Suprapubic skin (tissue), 4 donors: ENCODE data around the gene FGF18.
"Not testable (repeated sequence)": the region's sequence is repeated elsewhere in the genome, so short reads cannot be mapped to it uniquely, and the experiment has no call there.

Experiments used
- POLR2A ChIP-seq, 2 donors: fragments of 450-650 bp; IDR thresholded peaks; one replicate each; pipeline ENCODE4 v1.6.1; 2017; ENCODE audit warnings: antibody characterized with exemption in 2 of 2, mild to moderate bottlenecking in 2 of 2, moderate library complexity in 2 of 2
- POLR2AphosphoS5 ChIP-seq, 3 donors: sonication (generic); formaldehyde crosslinking; IDR thresholded peaks; one replicate each; pipeline ENCODE4 v1.6.1; 2017; ENCODE audit warnings: antibody characterized with exemption in 3 of 3
- TF ChIP-seq, protein P1 (sequence below), 2 donors: fragments of 200-600 bp in 1 of 2; fragments of 450-650 bp in 1 of 2; sonication (generic) in 1 of 2; IDR thresholded peaks; one replicate each; pipeline ENCODE4 v1.5.1; 2016 to 2019; ENCODE audit warnings: antibody characterized with exemption in 2 of 2, mild to moderate bottlenecking in 1 of 2, moderate library complexity in 1 of 2

- TF ChIP-seq, protein P1, sequence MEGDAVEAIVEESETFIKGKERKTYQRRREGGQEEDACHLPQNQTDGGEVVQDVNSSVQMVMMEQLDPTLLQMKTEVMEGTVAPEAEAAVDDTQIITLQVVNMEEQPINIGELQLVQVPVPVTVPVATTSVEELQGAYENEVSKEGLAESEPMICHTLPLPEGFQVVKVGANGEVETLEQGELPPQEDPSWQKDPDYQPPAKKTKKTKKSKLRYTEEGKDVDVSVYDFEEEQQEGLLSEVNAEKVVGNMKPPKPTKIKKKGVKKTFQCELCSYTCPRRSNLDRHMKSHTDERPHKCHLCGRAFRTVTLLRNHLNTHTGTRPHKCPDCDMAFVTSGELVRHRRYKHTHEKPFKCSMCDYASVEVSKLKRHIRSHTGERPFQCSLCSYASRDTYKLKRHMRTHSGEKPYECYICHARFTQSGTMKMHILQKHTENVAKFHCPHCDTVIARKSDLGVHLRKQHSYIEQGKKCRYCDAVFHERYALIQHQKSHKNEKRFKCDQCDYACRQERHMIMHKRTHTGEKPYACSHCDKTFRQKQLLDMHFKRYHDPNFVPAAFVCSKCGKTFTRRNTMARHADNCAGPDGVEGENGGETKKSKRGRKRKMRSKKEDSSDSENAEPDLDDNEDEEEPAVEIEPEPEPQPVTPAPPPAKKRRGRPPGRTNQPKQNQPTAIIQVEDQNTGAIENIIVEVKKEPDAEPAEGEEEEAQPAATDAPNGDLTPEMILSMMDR (IDR thresholded peaks at IDR 0.05) = not testable (repeated sequence)
- TF ChIP-seq POLR2A, POLR2AphosphoS5 (IDR thresholded peaks at IDR 0.05): not testable (repeated sequence)
Measured at GRCh38 chr5:171370881-171371280, 48.6 kb upstream of the FGF18 start.
